Testis (tissue), 2 donors: Measurements from ENCODE around the gene SYNRG.

ENCODE experiments used
- CTCF ChIP-seq, 3 experiments: fragments of 450-650 bp in 2 of 3; fragments of 200-600 bp in 1 of 3; sonication (generic) in 1 of 3; IDR thresholded peaks; one replicate each; pipeline ENCODE4 v1.5.1; 2016 to 2019; ENCODE audit warnings: antibody characterized with exemption in 3 of 3, mild to moderate bottlenecking in 2 of 3, moderate library complexity in 1 of 3
- POLR2A ChIP-seq: fragments of 450-650 bp; IDR thresholded peaks from one replicate; pipeline ENCODE4 v1.6.1; 2017; ENCODE audit warnings: antibody characterized with exemption, mild to moderate bottlenecking, moderate library complexity

- no peak for TF ChIP-seq POLR2A
- no peak for TF ChIP-seq CTCF (IDR thresholded peaks at IDR 0.05)
These were observed 37.5 kb downstream of the SYNRG start for GRCh38 chr17:37571674-37572073.
